Dermis blood vessel endothelial cell (primary cell): Measurements from ENCODE around the gene KIDINS220. TPM values are rescaled to one million over a fixed set of nuclear protein-coding genes. Genes with fewer than 3 reads are reported as not detected.

Experiments
- DNase-seq: peaks from one replicate; pipeline ENCODE4 v3.0.0; 2010
- total RNA-seq: library from RNA; depleted of rRNA; stranded (reverse); fragments of >200 nt; gene quantifications from 2 replicates; pipeline ENCODE4 v1.2.3, GENCODE V29; 2014

Gene KIDINS220
- total RNA-seq, 1 donor from 2014 or later, result 69.6 TPM

GRCh38 chr2:8850845-8851487 is 13.6 kb upstream of the KIDINS220 start:
- DNase-seq, result no peak

GRCh38 chr2:8849327-8849726 is 11.9 kb upstream of the KIDINS220 start:
- no peak for DNase-seq

- no peak for DNase-seq
Observed at GRCh38 chr2:8848328-8849100, 11.1 kb upstream of the KIDINS220 start.

GRCh38 chr2:8847400-8847799 is 10.0 kb upstream of the KIDINS220 start:
- no peak for DNase-seq

GRCh38 chr2:8841932-8842331 is 4.5 kb upstream of the KIDINS220 start:
- DNase-seq, result no peak

- no peak for DNase-seq
Observed at GRCh38 chr2:8840475-8841091, 3.2 kb upstream of the KIDINS220 start.

DNA sequence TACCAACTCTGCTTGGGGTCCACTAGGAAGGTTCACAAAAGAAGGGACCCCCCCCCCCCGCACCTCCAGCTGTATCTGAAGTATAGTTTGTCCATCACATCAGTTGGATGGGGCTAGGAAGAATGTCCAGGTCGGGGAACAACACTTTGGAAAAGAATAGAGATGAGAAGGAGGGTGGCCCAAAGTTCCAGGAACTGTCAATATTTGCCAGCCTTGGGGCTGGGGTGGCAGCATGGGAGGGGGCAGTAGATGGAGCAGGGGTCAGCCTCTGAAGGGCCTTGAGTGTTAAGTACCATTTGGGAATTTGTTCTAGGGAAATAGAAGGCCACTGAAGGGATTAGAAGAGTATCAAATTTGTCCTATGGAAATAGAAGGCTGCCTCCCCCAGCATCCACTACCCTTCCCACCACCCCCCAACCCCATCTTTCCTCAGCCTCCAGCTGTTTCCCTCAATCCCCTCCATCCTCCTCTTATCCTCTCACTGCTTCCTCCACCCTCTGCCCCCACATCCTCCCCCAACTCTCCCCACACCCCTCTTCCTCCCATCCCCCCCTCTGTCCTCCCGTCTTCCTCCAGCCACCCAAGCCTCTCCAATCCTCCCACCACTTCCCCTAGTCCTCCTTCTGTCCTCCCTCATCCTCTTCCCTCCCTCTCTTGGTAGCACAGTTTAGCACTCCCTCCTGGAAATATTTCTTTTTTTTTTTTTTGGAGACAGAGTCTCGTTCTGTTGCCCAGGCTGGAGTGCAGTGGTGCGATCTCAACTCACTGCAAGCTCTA is 2.0 kb upstream of the KIDINS220 start:
- no peak for DNase-seq

GRCh38 chr2:8837795-8838140 is 355 bp upstream of the KIDINS220 start:
- DNase-seq, result no peak

GRCh38 chr2:8835279-8835678 is 2.1 kb downstream of the KIDINS220 start:
- DNase-seq, result no peak

DNA sequence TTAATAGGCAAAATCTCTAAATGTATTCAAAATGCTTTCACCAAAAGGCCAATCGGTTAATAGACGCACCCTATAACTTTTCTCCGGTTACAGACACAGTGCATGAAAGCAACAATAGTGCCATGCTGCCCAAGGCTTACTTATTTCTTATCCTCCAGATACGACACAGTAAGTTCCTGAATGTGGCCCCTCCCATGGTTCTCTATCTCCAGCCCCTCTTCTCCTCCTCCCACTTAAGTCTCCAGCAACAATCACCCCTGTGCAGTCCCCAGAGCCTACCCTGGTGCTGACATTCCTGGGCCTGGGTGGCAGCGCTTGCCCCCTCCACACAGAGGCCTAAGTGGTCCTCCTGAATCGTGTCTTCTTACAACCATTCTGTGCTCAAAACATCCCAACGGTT is 3.6 kb downstream of the KIDINS220 start:
- no peak for DNase-seq

- DNase-seq, result no peak
Observed at GRCh38 chr2:8831516-8831915, 5.9 kb downstream of the KIDINS220 start.

DNA sequence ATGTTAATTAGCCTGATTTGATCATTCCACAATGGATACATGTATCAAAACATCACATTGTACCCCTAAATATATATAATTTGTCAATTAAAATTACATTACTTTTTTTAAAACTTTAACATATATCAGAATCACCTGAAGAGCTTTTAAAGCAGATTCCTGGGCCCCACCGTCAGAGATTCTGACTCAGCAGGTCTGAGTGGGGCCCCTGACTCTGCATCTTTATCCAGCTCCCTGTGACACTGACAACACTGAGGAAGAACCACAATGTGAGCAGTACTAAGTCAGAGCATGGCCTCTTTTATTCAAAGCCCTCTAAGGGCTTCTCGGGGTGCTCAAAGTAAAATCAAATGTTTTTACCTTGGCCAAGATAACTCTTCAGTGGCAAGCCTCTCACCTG is 9.7 kb downstream of the KIDINS220 start:
- no peak for DNase-seq

- DNase-seq, result no peak
Observed at GRCh38 chr2:8822218-8822617, 15.2 kb downstream of the KIDINS220 start.

DNA sequence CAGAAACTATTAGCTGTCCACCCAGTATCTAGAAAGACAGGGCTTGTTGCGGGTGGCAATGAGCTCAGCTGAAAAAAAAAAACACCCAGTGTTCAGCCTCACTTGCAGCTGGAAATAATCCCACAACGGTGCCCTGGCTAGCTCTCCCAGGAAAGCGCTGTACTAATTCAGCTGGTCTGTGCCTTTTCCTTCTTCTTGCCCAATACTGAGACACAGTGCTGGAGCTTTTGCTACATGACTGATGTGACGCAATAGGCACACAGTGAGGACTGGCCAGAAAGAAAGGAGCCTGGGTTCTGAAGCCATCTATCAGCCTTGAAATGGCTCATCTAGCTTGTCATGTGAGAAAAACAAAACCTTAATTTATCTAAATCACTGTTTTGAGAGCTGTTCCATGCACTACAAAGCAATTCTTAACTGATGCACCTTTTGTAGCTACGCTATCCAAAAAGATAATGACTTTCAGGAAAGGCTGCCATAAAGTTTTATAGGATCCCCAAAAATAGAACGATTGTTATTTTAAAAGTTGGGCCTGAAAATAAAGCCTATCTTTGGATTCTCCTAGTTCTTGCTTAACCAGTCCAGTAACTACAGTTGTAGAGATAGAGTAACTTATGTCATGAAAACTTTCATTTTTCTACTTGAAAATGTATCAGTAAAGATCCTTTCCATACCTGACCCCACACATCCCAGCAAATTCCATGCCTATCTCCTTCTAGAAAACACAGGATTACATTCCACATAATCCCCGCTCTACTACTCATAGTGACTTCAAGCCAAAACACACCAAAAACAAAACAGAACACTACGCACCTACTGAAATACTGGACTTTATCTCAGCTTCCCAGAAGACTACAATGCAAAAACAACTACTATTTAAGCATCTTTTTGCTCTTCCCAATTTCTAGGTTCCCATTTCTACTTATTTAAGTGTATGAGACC is 15.9 kb downstream of the KIDINS220 start:
- no peak for DNase-seq

DNA sequence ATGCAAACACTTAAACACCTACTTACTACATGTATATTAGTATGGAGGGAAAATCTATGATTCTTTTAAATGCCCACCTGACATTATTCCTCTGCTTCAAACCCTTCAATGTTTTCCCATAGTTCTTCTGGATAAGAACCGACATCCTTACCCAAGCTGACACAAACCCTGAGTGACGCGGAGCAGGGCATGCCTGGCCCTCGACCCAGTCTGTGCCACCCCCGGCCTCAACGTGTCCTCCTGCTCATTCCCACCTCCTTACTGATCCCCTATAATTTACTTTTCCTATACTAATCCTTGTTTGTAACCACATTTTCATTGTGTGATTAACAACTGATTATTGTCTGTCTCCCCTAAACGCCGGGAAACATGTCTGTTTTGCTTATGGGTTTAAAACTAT is 17.5 kb downstream of the KIDINS220 start:
- no peak for DNase-seq

- DNase-seq, result peak; percentile 21
Observed at GRCh38 chr2:8819194-8819593, 18.2 kb downstream of the KIDINS220 start.

GRCh38 chr2:8817221-8817620 is 20.2 kb downstream of the KIDINS220 start:
- DNase-seq, result no peak

GRCh38 chr2:8806885-8807704 is 30.3 kb downstream of the KIDINS220 start:
- no peak for DNase-seq

DNA sequence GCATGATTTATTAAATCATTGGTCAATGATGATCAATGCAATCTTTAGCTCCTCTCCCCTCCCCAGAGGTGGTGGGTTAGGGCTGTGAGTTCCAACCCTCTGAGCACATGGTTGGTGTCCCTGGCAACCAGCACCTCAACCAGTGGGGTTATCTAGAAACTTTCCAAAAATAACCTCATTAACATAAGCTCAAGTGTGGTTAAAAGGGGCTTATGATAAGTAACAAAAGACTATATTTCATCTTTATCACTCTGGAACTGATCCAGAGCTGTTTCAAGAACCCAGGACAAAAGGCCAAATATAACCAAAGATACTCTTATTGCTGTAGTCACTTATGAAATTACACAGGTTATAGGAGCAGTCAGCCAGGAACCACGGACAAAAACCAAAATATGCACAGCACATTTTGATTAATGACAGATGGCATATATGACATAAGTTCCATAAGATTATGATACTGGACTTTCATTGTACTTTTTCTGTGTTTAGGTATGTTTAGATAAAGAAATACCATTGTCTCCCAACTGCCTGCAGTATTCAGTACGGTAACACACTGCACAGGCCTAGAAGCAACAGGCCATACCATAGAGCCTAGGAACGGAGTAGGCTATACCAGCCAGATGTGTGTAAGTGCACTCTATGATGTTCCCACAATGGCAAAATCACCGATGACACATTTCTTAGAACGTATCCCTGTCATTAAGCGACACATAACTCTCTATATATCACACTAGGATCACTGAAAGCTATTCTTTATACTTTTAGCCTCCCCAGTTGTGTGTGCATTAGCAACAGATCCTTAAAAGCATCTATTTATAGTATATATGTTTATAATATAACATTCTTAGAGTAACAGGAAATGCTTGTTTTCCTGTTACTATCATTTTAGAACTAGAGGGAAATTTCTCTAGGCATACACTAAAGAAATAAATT is 31.9 kb downstream of the KIDINS220 start:
- DNase-seq, result no peak
